Measurements from ENCODE around the gene FKBP5.
"Not testable (repeated sequence)": the region's sequence is repeated elsewhere in the genome, so short reads cannot be mapped to it uniquely, and the experiment has no call there.

The FKBP5 gene

GRCh38 chr6:35723587-35723986, 34.9 kb upstream of the FKBP5 start:
- no peak for DNase-seq

- DNase-seq: no peak
Observed at GRCh38 chr6:35722121-35722761, 33.5 kb upstream of the FKBP5 start.

GRCh38 chr6:35719830-35720733, 31.4 kb upstream of the FKBP5 start:
- no peak for DNase-seq

GRCh38 chr6:35719404-35719829, 30.7 kb upstream of the FKBP5 start:
- no peak for DNase-seq

GRCh38 chr6:35718911-35719381, 30.2 kb upstream of the FKBP5 start:
- DNase-seq: no peak

GRCh38 chr6:35718375-35718736, 29.6 kb upstream of the FKBP5 start:
- DNase-seq: no peak

- no peak for DNase-seq
Observed at GRCh38 chr6:35717449-35718374, 29.0 kb upstream of the FKBP5 start.

- no peak for DNase-seq
Observed at GRCh38 chr6:35716798-35717197, 28.1 kb upstream of the FKBP5 start.

GRCh38 chr6:35713006-35713767, 24.5 kb upstream of the FKBP5 start:
- no peak for DNase-seq

- no peak for DNase-seq
Observed at GRCh38 chr6:35711731-35712130, 23.0 kb upstream of the FKBP5 start.

GRCh38 chr6:35710241-35710847, 21.6 kb upstream of the FKBP5 start:
- DNase-seq: no peak

GRCh38 chr6:35708585-35708984, 19.9 kb upstream of the FKBP5 start:
- DNase-seq: no peak

- no peak for DNase-seq
Observed at GRCh38 chr6:35707714-35708407, 19.1 kb upstream of the FKBP5 start.

- DNase-seq: no peak
Observed at GRCh38 chr6:35706468-35706867, 17.8 kb upstream of the FKBP5 start.

GRCh38 chr6:35703554-35703953, 14.8 kb upstream of the FKBP5 start:
- DNase-seq: no peak

- DNase-seq: no peak
Observed at GRCh38 chr6:35698858-35699257, 10.1 kb upstream of the FKBP5 start.

GRCh38 chr6:35698430-35698829, 9.7 kb upstream of the FKBP5 start:
- DNase-seq: not testable (repeated sequence)

- no peak for DNase-seq
Observed at GRCh38 chr6:35694462-35694861, 5.7 kb upstream of the FKBP5 start.

GRCh38 chr6:35691027-35691824, 2.5 kb upstream of the FKBP5 start:
- DNase-seq: no peak

- DNase-seq: no peak
Observed at GRCh38 chr6:35690484-35690883, 1.8 kb upstream of the FKBP5 start.

Data from NCI-H146 (cell line).